NCI-H69 (cell line): ENCODE data around the gene SLC1A3.

Experiments used
- DNase-seq: peaks from one replicate; lab custom pipeline; 2025; lab: John Stamatoyannopoulos, UW

SLC1A3 gene

DNA sequence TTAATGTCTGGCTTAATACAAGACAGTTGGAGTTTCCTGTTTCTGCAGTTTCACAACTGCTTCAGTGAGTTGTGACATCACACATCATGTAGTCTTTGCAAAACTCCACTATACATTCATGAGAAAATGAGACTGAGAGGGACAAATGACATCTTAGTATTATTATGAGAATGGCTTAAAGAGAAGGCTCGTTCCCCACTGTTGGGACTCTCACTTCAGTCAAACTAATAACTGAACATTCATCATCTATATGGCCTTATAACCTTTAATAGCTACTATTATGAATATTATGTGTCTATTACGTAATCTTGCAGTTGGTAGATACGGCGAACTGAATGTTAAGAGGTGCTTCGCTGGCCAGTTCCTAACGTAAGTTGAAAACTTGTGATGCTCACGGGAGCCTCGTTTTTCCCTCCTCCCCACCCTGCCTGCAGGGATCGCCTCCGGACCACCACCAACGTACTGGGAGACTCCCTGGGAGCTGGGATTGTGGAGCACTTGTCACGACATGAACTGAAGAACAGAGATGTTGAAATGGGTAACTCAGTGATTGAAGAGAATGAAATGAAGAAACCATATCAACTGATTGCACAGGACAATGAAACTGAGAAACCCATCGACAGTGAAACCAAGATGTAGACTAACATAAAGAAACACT, 79.4 kb downstream of the SLC1A3 start:
- no peak for DNase-seq

DNA sequence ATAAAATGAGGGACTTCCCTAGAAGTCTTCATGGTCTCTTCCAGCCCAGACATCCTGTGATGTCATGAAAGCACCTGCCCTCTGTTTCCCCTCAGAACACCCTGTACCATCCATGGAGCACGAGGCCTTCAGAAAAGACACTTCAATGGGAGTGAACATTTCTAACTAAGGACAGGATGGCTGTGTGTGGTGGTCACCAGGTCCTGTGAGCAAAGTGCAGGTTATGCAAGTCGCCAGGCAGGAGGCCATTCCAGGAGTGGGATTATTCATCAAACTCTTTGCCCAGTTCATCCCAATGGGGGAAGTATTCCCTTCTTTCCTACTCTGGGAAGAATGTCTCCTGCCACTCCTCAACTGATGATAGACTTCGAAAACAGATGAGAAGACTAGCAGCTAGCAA, 80.5 kb downstream of the SLC1A3 start:
- DNase-seq = no peak

- DNase-seq = peak; percentile 5
Measured at GRCh38 chr5:36688722-36689121, 82.3 kb downstream of the SLC1A3 start.

DNA sequence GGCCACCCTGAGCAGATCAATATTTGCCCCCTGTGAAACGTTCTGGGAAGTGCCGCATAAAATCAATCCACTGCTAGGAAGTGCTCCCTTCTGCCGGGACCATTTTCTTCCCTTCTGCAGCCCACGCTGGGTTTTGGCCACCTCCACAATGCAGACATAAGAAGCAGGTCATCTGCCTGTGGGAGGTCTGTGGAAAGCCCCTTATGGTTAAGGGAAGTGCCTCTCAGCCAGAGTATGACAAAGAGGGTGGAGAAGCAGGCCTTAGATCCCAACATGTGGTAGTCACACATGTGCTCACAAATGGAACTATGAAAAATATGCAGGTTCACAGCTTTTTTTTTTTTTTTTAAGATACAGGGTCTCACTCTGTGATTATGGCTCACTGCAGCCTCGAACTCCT, 82.8 kb downstream of the SLC1A3 start:
- DNase-seq = no peak

- DNase-seq = peak; percentile 84
Measured at GRCh38 chr5:36690041-36690961, 83.9 kb downstream of the SLC1A3 start.

GRCh38 chr5:36691226-36691625, 84.8 kb downstream of the SLC1A3 start:
- DNase-seq = no peak

GRCh38 chr5:36691696-36692371, 85.4 kb downstream of the SLC1A3 start:
- DNase-seq = no peak

DNA sequence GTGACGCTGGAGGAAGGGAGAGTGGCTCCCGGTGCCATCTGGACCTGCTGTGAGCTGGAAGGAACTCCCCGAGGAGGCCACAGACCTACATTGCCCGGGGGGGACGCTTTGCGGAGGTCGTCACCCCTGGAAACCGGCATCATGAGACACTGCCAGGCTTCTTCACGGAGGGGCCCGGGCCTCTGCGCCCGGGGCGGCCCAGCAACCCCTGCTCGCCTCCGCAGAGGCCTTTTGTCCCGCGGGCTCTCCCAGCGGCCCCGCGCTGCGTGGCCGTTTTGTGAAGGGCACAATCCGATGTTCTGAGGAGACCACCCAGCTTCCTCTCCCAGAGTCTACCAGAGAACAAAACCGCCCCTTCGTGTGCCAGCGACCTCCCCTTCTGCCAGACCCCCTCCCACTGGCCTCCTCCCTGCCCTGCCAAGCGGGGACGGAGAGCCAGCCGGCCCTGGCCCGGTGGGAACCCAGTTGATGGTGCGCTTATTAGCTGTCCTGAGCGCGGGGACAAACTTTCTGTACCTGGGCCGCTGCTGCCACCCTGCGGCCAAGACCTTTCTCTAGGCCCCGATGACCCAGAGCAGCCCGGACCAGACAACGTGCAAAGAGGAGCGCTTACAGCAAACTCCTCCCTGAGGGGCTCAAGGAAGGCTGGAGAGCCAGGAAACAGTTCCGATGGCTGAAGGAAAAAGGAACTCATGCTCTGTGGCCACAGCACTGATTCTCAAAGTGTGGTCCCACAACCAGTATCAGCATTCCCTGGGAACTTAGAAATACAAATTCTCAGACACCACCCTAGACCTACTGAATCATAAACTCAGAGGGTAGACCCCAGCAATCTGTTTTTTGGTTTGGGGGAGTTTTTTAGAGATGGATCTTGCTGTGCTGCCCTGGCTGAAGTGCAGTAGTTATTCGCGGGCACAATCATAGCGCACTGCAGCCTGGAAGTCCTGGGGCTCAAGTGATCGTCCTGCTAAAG, 86.7 kb downstream of the SLC1A3 start:
- peak; percentile 19 for DNase-seq

GRCh38 chr5:36694351-36694750, 87.9 kb downstream of the SLC1A3 start:
- DNase-seq = no peak

GRCh38 chr5:36696059-36696673, 89.8 kb downstream of the SLC1A3 start:
- DNase-seq = peak; percentile 45

DNA sequence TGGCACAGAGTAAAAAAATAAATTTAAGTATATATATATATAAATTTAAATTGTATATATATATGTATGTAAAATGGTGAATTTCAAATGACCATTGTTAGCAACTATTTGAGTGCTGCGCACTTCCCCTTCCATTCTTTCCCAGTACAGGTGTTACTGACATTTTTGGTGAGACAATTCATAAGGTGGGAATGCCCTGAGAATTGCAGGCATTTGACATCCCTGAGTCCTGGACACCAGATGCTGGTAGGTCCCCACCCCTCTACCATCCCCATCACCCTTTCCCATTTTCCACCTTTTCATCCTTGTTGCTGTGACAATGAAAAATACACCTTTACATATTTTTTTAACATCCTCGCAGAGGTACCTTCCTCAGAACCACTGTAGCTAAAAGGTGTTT, 91.6 kb downstream of the SLC1A3 start:
- DNase-seq = no peak

DNA sequence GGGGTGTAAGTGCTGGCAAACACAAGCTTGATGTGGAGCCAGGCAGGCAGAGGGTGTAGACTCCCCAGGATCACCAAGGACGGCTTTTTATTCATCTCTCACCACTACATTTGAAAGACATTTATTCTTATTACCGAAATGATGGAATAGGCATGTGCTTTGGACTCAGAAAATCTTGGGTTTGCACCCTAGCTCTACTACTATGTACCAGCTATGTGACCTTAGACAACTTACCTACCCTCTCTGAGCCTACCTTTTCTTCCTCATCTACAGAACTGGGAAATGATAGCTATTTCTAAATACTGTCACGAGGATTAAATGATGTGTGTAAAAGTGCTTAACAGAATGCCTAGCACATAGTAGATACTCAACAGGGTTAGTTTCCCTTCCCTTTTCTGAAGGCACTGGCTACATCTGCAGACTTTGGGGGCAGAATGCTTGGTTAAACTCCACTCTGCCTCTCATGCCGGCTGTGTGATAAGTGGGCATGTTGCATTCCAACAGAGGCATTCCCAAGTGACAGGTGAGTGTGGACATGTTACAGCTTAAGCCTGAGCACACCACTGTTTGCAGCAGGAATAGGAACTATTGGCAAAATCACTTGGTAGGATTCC, 94.8 kb downstream of the SLC1A3 start:
- no peak for DNase-seq

DNA sequence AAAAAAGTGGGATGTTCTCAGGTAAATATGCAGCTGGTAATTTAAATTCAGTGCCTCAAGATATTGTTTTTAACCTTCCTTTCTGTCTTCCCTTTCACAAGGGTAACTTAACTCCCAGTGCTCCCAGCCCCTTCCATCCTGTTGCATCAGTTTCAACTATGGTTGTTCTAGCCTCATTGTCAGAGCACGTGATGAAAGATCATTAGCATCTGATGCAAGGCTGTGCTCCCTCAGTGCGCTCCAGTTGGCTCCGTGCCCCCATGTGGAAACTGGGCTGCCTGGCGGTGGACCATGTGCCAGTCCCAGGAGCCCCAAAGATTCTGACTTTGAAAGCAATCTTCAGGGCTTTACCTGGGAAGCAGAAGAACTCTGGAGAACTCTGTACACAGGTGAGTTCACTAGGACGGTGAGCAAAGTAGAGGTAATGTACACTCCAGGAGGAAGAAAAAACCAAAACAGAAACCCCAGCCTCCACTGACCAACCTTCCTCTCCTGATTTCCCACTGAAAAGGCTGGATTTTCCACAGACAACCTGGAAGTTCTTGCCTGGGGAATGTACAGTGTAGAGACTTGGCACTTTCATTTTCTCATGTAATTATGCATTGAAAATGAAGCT, 96.9 kb downstream of the SLC1A3 start:
- DNase-seq = peak; percentile 7

DNA sequence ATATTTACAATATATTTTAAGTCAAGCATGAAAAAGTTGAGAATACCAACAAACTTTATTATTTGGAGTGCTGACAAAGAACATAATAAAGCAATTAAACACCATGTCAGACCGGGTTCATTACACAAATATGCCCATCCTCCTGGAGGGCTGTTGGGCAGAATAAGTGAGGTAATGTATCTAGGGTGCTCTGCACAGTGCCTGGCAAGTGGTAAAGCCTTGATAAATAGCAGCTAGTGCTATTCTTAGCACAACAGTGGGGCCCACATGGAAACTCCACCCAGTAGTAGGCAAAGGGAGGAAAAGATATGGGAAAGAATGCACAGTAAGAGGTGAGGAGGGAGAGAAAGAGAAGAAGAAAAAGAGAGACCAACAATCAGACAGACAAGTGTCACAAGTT, 97.7 kb downstream of the SLC1A3 start:
- DNase-seq = no peak

DNA sequence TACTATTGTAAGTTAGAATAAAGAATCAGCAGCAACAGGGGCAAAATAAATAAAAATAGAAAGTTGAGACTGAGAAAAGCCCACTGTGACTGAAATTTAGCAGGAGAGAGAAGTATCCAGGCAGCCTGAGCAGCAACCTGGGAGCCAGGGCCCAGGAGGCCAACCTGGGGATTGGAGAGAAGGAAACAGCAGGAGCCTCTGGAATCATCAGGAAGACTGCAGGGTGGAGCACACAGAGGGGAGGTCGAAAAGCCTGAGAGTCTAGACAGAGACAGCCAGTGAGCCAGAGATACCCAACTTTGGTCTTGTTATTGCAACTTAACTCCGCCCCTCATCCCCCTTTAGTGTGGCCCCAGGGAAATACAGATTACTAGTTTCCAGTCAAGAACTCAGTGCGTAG, 98.6 kb downstream of the SLC1A3 start:
- DNase-seq = no peak

GRCh38 chr5:36706662-36707061, 100.3 kb downstream of the SLC1A3 start:
- DNase-seq = no peak

DNA sequence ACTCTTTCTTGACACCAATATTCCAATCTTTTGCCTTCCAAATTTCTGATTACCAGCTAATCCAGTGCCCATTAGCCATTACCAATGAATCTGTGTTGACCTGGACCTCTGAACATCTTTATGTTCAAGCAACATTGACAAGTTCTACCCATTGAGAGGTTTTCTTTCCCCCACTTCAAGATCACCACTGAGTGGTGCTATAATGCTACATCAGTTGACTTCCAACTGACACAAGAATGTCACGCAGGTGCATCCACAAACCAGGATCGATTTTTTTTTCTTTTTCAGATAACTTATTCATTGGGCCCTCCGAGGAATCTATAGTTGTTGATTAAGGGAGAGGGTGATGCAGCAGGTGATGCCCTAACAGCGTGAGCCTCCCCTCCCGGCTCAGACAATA, 102.6 kb downstream of the SLC1A3 start:
- no peak for DNase-seq

DNA sequence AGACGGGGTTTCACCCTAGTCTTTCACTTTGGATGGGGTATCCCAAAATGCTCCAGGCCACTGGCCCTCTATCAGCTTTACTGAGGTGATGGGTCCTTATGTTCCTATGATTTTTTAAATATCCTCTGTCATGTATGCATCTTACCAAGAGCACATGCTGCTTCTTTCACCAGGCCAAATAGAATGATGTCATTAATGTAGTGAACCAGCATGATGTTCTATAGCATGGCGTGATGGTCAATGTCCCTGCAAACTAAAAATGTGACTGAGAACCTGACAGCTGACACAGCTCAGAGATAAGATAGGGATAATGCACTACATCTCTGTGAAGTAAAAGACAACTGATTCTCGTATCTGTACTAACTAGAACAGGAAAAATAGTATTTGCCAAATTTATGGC, 103.6 kb downstream of the SLC1A3 start:
- DNase-seq = no peak

DNA sequence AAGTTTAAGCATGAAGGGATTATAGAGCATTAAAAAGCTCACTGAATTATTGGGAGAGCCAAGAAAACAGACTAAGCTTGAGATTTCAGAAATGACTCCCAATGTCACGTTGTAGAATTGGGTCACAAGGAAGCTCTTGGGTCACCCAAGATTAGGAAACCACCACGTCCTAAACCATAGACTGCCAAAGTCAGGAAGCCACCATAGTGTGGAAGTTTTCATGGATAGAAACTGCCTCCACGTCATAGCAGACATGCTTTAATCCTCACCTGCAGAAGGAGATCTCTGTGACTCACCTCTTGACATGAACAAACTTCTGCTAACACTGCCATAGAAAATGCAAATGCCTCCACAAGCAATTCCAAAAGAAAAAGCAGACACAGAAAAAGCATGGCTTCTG, 106.3 kb downstream of the SLC1A3 start:
- DNase-seq = no peak

DNA sequence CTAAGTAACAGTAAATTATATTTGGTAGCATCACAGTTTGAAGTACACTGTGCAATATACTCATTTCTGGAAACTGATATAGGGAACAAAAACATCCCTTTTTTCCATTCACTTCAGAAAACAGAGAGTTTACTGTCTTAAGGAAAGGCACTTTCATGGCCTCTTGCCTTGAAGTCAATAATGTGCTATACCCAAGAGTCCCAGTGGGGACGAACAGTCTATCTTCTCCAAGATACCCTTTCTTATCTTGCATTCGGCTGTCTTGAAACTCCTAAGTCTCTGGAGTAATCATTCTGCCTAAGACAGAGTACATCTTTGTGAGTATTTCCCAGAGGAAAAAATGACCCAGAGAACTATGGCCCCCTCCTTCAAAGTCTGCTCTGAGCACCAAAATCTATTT, 107.1 kb downstream of the SLC1A3 start:
- no peak for DNase-seq
